GM19043 (cell line): ENCODE data around the gene GALK2.

ENCODE experiments used
- ATAC-seq: cut with Tn5 transposase; IDR thresholded peaks from one replicate; pipeline ENCODE4 v1.9.1; 2021; ENCODE audit warnings: low read depth; ENCODE audit not compliant: unreplicated experiment

The GALK2 gene

DNA sequence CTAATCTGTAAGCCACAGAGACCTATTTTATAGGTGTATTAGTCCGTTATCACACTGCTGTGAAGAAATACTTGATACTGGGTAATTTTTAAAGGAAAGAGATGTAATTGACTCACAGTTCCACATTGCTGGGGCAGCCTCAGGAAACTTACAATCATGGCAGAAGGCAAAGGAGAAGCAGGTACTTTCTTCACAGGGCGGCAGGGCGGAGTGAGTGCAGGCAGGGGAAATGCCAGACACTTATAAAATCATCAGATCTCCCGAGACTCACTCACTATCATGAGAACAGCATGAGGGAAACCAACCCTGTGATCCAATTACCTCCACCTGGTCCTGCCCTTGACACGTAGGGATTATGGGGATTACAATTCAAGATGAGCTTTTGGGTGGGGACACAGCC lies 108.7 kb downstream of the GALK2 start:
- ATAC-seq = no peak

DNA sequence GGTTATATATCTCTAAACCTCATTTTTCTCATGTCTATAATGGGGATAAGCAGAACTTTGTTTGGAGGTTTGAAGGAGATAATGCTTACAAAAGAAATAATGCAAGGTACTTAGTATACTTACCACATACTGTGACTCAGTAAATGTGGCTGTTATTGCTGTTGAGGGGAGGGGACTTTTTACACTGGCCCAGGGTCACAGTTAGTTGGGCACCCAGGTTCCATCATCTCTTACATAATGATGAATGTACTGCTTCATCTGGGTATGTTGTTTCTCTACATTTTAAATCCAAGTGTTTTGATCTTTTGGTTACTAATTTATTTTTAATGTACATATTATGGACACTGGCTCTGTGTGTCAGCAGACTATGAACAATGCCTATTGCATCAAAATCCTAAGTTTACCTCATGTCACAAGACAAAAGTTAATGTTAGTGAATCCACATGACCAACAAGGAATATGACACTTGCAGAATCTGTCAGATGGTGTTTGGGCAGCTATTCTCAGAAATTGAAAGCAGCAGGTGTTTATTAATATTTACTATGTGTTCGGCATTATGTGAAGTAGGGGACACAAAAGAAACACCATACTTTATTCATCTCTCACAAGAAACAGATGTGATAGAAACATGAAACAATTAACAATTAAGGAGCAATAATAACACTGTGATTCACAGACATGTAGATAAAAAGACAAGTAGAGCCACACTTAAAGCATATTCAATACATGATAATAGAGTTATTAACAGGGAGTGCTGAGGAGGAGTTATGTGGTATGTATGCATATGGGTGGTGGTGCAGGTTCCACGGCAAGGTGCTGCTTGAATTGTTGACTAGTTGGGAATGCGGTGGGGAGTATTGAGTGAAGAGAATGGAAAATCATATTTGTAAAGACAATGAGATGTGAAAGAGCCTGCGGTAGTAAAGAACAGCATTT lies 109.7 kb downstream of the GALK2 start:
- ATAC-seq = no peak

DNA sequence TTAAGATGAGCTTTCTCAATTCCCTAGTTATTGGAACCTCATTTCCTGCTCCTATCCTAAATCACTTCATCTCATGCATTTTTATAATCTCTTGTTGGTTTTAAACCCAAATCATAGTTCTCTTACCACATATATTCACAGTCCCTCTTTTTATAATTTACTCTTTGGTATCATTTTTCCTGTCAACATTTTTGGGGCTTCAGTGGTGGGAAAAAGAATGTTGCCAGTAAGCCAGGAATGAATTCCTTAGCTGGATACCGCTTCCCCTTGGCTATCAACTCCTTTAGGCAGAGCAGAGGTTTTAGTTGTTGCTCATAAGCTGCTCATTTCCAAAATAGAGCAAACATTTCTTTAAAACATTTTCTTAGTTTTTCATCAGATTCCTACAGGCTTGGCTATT lies 112.3 kb downstream of the GALK2 start:
- no peak for ATAC-seq

- no peak for ATAC-seq
Observed at GRCh38 chr15:49286649-49287404, 116.8 kb downstream of the GALK2 start.

DNA sequence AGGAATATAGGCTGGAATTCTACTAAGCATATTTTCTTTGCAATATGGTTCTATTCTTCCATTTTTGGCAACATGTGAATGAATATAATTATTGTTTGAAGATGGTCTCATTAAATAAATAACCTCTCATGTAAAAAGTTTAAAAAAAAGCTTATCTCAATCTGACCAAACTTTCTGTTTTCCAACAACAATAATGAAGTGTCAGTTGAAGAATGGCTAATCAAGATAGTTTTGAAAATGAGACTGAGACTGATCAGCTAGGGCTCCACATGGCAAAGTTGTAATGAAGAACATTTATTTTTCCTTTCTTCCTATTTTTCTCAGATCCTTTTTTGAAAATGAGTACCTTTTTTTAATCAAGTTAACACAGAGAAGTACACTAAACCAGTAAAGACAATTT lies 117.4 kb downstream of the GALK2 start:
- no peak for ATAC-seq

DNA sequence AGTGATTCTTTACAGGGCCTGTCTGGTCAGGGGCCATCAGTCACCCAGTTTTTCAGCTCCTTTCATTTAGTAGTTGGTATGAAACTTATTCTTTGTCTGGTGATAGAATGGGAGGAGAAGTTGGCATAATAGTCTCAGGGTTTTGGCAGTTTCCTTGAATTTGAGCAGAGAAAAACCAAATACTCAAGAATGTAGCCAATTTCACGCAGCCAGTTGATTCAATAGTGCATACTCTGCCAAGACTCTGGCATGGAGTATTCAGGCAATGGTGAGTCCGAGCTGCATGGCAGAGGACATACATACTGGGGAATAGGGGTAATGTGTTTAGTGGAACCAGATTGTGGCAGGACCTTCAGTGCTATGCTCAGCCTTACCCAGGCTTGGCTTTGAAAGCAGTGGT lies 118.3 kb downstream of the GALK2 start:
- no peak for ATAC-seq

GRCh38 chr15:49290191-49290590 lies 120.1 kb downstream of the GALK2 start:
- no peak for ATAC-seq

- no peak for ATAC-seq
Observed at GRCh38 chr15:49293941-49294340, 123.9 kb downstream of the GALK2 start.

DNA sequence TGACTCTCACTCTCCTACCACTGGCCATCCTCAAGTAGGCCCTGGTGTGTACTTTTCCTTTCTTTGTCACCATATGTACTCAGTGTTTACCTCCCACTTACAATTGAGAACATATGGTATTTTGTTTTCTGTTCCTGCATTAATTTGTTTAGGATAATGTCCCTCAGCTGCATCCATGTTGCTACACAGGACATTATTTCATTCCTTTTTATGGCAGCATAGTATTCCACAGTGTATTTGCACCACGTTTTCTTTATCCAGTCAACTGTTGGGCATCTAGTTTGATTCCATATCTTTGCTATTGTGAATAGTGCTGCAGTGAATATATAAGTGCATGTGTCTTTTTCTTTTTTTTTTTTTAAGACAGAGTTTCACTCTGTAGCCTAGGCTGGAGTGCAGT lies 126.2 kb downstream of the GALK2 start:
- no peak for ATAC-seq

GRCh38 chr15:49297584-49297983 lies 127.5 kb downstream of the GALK2 start:
- no peak for ATAC-seq

GRCh38 chr15:49300856-49301255 lies 130.8 kb downstream of the GALK2 start:
- no peak for ATAC-seq

GRCh38 chr15:49301562-49301961 lies 131.5 kb downstream of the GALK2 start:
- no peak for ATAC-seq

- no peak for ATAC-seq
Observed at GRCh38 chr15:49303003-49303402, 133.0 kb downstream of the GALK2 start.

- ATAC-seq = no peak
Observed at GRCh38 chr15:49306551-49306950, 136.5 kb downstream of the GALK2 start.

DNA sequence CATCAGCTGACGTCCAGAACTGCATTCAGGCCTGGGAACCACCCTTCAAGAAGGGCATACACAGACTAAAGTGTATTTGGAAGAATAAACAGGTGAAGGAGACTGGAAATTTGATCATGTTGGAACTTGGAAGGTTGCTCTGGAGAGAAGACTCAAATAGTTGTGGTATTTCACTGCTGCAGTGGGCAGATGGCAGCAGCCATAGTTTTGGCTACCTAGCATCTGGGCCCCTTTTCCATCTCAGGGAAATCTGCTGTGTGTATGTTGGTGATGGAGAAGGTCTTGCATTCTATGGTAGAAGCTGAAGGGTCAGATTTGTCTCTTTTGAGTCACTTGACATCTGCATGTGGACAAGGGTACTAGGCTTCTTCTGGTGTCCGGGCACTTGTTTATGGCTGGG lies 138.6 kb downstream of the GALK2 start:
- ATAC-seq = no peak

DNA sequence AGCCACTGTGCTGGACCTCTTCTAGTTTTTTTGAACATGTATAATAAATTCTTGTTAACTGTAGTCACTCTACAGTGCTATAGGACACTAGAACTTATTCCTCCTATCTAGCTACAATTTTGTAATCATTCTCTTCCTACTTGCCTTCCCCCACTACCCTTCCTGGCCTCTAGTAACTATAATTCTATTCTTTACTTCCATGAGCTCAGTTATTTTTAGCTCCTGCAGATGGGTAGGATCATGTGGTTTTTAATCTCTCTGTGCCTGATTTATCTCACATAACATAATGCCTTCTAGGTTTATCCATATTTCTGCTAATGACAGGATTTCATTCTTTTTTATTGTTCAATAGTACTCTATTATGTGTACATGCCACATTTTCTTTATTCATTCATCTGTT lies 139.8 kb downstream of the GALK2 start:
- no peak for ATAC-seq

DNA sequence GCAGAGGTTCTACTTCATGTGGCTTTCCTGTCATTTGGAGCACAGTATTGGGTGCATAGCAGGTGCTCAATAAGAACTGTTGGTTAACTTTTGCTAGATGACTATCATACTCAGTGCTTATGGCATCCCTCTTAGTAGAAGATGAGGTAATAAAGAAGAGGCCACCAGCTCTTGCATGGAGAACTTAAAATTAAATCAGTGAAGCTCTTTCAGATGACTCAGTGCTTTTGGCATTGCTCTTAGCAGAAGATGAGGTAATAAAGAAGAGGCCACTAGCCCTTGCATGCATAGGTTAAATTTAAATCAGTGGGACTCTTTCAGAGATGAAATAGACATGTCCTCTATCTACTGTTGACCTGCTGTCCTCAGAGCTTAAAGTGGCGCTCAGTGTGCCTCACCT lies 143.6 kb downstream of the GALK2 start:
- ATAC-seq = no peak

- ATAC-seq = no peak
Observed at GRCh38 chr15:49314716-49315115, 144.7 kb downstream of the GALK2 start.

DNA sequence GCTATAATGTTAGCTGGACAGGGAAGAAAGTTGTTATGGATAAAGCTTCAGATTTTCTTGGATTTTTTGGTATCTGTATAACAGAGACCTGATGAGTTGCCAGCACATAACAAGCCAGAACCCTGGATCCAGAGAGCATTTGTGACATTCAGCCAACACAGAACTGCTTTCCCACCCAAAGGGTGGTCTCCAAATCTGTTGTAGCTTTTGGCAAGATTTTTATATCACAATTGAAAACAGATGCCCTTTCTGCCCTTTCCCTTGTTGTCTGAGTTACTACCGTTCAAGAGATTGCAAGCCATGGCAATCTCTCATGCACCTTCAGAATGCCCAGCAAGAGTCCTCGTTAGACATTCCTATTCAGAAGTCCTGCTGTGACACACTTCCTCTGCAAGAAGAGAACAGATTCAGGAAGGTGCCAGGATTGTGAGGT lies 145.4 kb downstream of the GALK2 start:
- no peak for ATAC-seq

DNA sequence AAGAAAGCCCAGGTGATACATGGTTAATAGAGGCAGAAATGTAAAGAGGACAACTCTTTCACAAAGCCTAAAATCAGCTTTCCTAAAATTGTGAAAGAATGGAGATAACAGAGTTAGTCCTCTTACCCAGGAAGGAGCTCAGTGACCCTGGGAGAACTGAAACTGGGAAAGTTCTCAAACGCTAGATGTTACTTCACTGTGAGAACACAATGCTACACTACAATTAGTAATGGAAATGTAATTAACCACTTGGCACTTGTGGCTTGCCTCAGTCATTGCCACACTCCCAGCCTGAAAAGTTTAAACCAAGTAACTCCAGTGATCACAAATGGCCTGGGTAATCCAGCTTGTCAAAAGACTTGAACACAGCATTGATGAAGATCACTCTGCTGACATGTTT lies 150.3 kb downstream of the GALK2 start:
- no peak for ATAC-seq

- ATAC-seq = no peak
Observed at GRCh38 chr15:49323207-49323606, 153.2 kb downstream of the GALK2 start.

DNA sequence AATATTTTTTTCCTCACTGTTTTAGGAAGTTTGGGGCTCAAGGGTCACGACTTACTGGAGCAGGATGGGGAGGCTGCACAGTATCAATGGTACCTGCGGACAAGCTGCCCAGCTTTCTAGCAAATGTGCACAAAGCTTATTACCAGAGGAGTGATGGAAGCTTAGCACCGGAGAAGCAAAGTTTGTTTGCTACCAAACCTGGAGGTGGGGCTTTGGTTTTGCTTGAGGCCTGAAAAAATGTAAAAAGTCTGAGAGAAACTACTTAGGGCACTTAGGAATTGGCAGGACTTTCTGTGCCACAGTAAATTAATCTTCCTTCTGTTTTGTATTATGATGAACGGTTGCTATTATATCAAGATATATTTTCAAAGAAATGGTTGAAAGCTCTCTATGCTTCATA lies 157.9 kb downstream of the GALK2 start:
- ATAC-seq = no peak
